ENCODE measurements around the gene SPTSSA. TPM values are rescaled to one million over a fixed set of nuclear protein-coding genes. Genes with fewer than 3 reads are reported as not detected.

The SPTSSA gene
- total RNA-seq, 2 donors from 2014 or later = 28.5 to 37.8 TPM

- Mint-ChIP-seq H3K27ac (no peak overlapping the region), H3K9me3 (no peaks in the 10 kb centered on the region), H3K36me3 (ENCODE audit: low read depth) (no peaks in the 10 kb centered on the region), H3K4me1 (peaks cover 25% of the 10 kb centered on the region), H3K4me3 (no peak overlapping the region), H3K27me3 (ENCODE audit: insufficient read depth) (no peaks in the 10 kb centered on the region)
- H3K9me3 ChIP-seq (ENCODE audit: control insufficient read depth, low read length) = no peaks in the 10 kb centered on the region
- no peaks in the 10 kb centered on the region for H3K36me3 ChIP-seq (ENCODE audit: control insufficient read depth, insufficient read depth, low read length)
- H3K27ac ChIP-seq (ENCODE audit: low read depth, low read length) = no peak overlapping the region
- no peak overlapping the region for H3K4me3 ChIP-seq (ENCODE audit: low read length)
- no peak for TF ChIP-seq CTCF (conservative IDR thresholded peaks at IDR 0.05)
- no peaks in the 10 kb centered on the region for H3K27me3 ChIP-seq (ENCODE audit: control insufficient read depth, insufficient read depth, low read length, poor library complexity, severe bottlenecking)
- 92 to 93% methylated on average over 4 of the region's 5 CpGs for WGBS, 2 experiments (ENCODE audit: insufficient coverage in 1 of 2, insufficient read length in 1 of 2)
- H3K9ac ChIP-seq (ENCODE audit: extremely low read depth, low read length, poor library complexity, severe bottlenecking) = no peak overlapping the region
- H3K4me1 ChIP-seq (ENCODE audit: control insufficient read depth, insufficient read depth, low read length) = peaks cover 7% of the 10 kb centered on the region
- DNase-seq = no peak
These were observed 39.1 kb upstream of the SPTSSA start for GRCh38 chr14:34501004-34501580.

GRCh38 chr14:34498684-34499412, 36.8 kb upstream of the SPTSSA start:
- no peaks in the 10 kb centered on the region for H3K36me3 ChIP-seq (ENCODE audit: control insufficient read depth, insufficient read depth, low read length)
- H3K4me3 ChIP-seq (ENCODE audit: low read length) = no peak overlapping the region
- peaks cover 20% of the 10 kb centered on the region for H3K4me1 Mint-ChIP-seq
- no peaks in the 10 kb centered on the region for H3K9me3 ChIP-seq (ENCODE audit: control insufficient read depth, low read length)
- no peaks in the 10 kb centered on the region for H3K9me3 Mint-ChIP-seq
- H3K4me3 Mint-ChIP-seq = no peak overlapping the region
- no peaks in the 10 kb centered on the region for H3K27me3 Mint-ChIP-seq (ENCODE audit: insufficient read depth)
- H3K4me1 ChIP-seq (ENCODE audit: control insufficient read depth, insufficient read depth, low read length) = peaks cover 4% of the 10 kb centered on the region
- no peaks in the 10 kb centered on the region for H3K27me3 ChIP-seq (ENCODE audit: control insufficient read depth, insufficient read depth, low read length, poor library complexity, severe bottlenecking)
- DNase-seq = peak; percentile 50
- TF ChIP-seq CTCF (conservative IDR thresholded peaks at IDR 0.05) = peak; percentile 63
- H3K27ac ChIP-seq (ENCODE audit: low read depth, low read length) = no peak overlapping the region
- H3K36me3 Mint-ChIP-seq (ENCODE audit: low read depth) = no peaks in the 10 kb centered on the region
- WGBS, 2 experiments (ENCODE audit: insufficient coverage in 1 of 2, insufficient read length in 1 of 2) = 92 to 95% methylated on average over 5 of the region's 6 CpGs
- no peak overlapping the region for H3K27ac Mint-ChIP-seq
- no peak overlapping the region for H3K9ac ChIP-seq (ENCODE audit: extremely low read depth, low read length, poor library complexity, severe bottlenecking)

GRCh38 chr14:34496679-34497513, 34.9 kb upstream of the SPTSSA start:
- Mint-ChIP-seq H3K27ac (peak overlapping the region; percentile 79), H3K27me3 (ENCODE audit: insufficient read depth) (no peaks in the 10 kb centered on the region), H3K36me3 (ENCODE audit: low read depth) (no peaks in the 10 kb centered on the region), H3K9me3 (no peaks in the 10 kb centered on the region), H3K4me1 (peaks cover 15% of the 10 kb centered on the region), H3K4me3 (peak overlapping the region; percentile 25)
- Histone ChIP-seq H3K4me1 (ENCODE audit: control insufficient read depth, insufficient read depth, low read length) (peaks cover 4% of the 10 kb centered on the region), H3K36me3 (ENCODE audit: control insufficient read depth, insufficient read depth, low read length) (no peaks in the 10 kb centered on the region), H3K27me3 (ENCODE audit: control insufficient read depth, insufficient read depth, low read length, poor library complexity, severe bottlenecking) (no peaks in the 10 kb centered on the region), H3K9me3 (ENCODE audit: control insufficient read depth, low read length) (no peaks in the 10 kb centered on the region), H3K4me3 (ENCODE audit: low read length) (no peak overlapping the region), H3K27ac (ENCODE audit: low read depth, low read length) (peak overlapping the region; percentile 78), H3K9ac (ENCODE audit: extremely low read depth, low read length, poor library complexity, severe bottlenecking) (peak overlapping the region; percentile 42)
- peak; percentile 90 for DNase-seq
- TF ChIP-seq CTCF (conservative IDR thresholded peaks at IDR 0.05) = peak; percentile 40
- WGBS, 2 experiments (ENCODE audit: insufficient coverage in 1 of 2, insufficient read length in 1 of 2) = 22 to 26% methylated on average over 14 of the region's 14 CpGs
